ENCODE data around the gene CEACAM8.

CEACAM8 gene

GRCh38 chr19:42568006-42568405 is 26.7 kb downstream of the CEACAM8 start:
- WGBS (ENCODE audit: extremely low coverage, insufficient coverage, low lambda C conversion rate) = no CpG with 5 or more reads among the region's 4 CpGs
- H4K5ac ChIP-seq (ENCODE audit: low read length) = no peak overlapping the region
- H3K27me3 ChIP-seq (ENCODE audit: insufficient read depth, low read length, poor library complexity) = no peaks in the 10 kb centered on the region

GRCh38 chr19:42567567-42567966 is 27.2 kb downstream of the CEACAM8 start:
- H3K9ac ChIP-seq (ENCODE audit: low read length) = no peak overlapping the region
- H4K5ac ChIP-seq (ENCODE audit: low read length) = no peak overlapping the region
- no peak overlapping the region for H3K23ac ChIP-seq (ENCODE audit: low read length)
- no peak overlapping the region for H2AK5ac ChIP-seq (ENCODE audit: low read length)
- H3K56ac ChIP-seq (ENCODE audit: low read length) = no peak overlapping the region
- H3K79me1 ChIP-seq (ENCODE audit: low read length) = no peaks in the 10 kb centered on the region
- WGBS (ENCODE audit: extremely low coverage, insufficient coverage, low lambda C conversion rate) = no CpG with 5 or more reads among the region's 4 CpGs
- no peak overlapping the region for H3K27ac ChIP-seq (ENCODE audit: low read depth, low read length)
- no peaks in the 10 kb centered on the region for H3K27me3 ChIP-seq (ENCODE audit: insufficient read depth, low read length, poor library complexity)
- H2BK15ac ChIP-seq (replicated peaks; ENCODE audit: low read depth) = no peak overlapping the region
- H3K18ac ChIP-seq (ENCODE audit: low read length) = no peak overlapping the region
- H4K8ac ChIP-seq (ENCODE audit: low read depth, low read length) = no peak overlapping the region
- H2BK5ac ChIP-seq (ENCODE audit: low read length) = no peak overlapping the region
- H3K4me1 ChIP-seq (ENCODE audit: control insufficient read depth, low read depth, low read length) = no peaks in the 10 kb centered on the region
- H3K36me3 ChIP-seq (ENCODE audit: control insufficient read depth, insufficient read depth, low read length) = no peaks in the 10 kb centered on the region
- no peak overlapping the region for H3K4me3 ChIP-seq (ENCODE audit: low read length)
- no peaks in the 10 kb centered on the region for H3K79me2 ChIP-seq (ENCODE audit: control insufficient read depth, insufficient read depth, low read length)
- DNase-seq = no peak
- H2BK120ac ChIP-seq (ENCODE audit: low read depth, low read length) = no peak overlapping the region
- H3K4me2 ChIP-seq (ENCODE audit: low read length) = no peak overlapping the region
- no peak overlapping the region for H3K4ac ChIP-seq (ENCODE audit: low read depth, low read length)

More at GRCh38 chr19:42568006-42568405, 26.7 kb downstream of the CEACAM8 start:
- Histone ChIP-seq H3K79me1 (ENCODE audit: low read length) (no peaks in the 10 kb centered on the region), H3K27ac (ENCODE audit: low read depth, low read length) (no peak overlapping the region), H3K9ac (ENCODE audit: low read length) (no peak overlapping the region), H3K4me2 (ENCODE audit: low read length) (no peak overlapping the region), H2BK120ac (ENCODE audit: low read depth, low read length) (no peak overlapping the region), H3K23ac (ENCODE audit: low read length) (no peak overlapping the region), H3K4me1 (ENCODE audit: control insufficient read depth, low read depth, low read length) (no peaks in the 10 kb centered on the region), H4K8ac (ENCODE audit: low read depth, low read length) (no peak overlapping the region), H3K4ac (ENCODE audit: low read depth, low read length) (no peak overlapping the region), H2AK5ac (ENCODE audit: low read length) (no peak overlapping the region), H3K4me3 (ENCODE audit: low read length) (no peak overlapping the region), H2BK5ac (ENCODE audit: low read length) (no peak overlapping the region), H3K36me3 (ENCODE audit: control insufficient read depth, insufficient read depth, low read length) (no peaks in the 10 kb centered on the region), H2BK15ac (replicated peaks; ENCODE audit: low read depth) (no peak overlapping the region), H3K79me2 (ENCODE audit: control insufficient read depth, insufficient read depth, low read length) (no peaks in the 10 kb centered on the region), H3K56ac (ENCODE audit: low read length) (no peak overlapping the region), H3K18ac (ENCODE audit: low read length) (no peak overlapping the region)
- no peak for DNase-seq

- Histone ChIP-seq H3K27ac (ENCODE audit: low read depth, low read length) (no peak overlapping the region), H3K23ac (ENCODE audit: low read length) (no peak overlapping the region), H3K4ac (ENCODE audit: low read depth, low read length) (no peak overlapping the region), H3K79me1 (ENCODE audit: low read length) (no peaks in the 10 kb centered on the region), H2BK120ac (ENCODE audit: low read depth, low read length) (no peak overlapping the region), H3K4me3 (ENCODE audit: low read length) (no peak overlapping the region), H4K5ac (ENCODE audit: low read length) (no peak overlapping the region), H3K27me3 (ENCODE audit: insufficient read depth, low read length, poor library complexity) (no peaks in the 10 kb centered on the region), H4K8ac (ENCODE audit: low read depth, low read length) (no peak overlapping the region), H2BK5ac (ENCODE audit: low read length) (no peak overlapping the region), H3K79me2 (ENCODE audit: control insufficient read depth, insufficient read depth, low read length) (no peaks in the 10 kb centered on the region), H3K9ac (ENCODE audit: low read length) (no peak overlapping the region), H3K36me3 (ENCODE audit: control insufficient read depth, insufficient read depth, low read length) (no peaks in the 10 kb centered on the region), H2AK5ac (ENCODE audit: low read length) (no peak overlapping the region), H3K4me1 (ENCODE audit: control insufficient read depth, low read depth, low read length) (no peaks in the 10 kb centered on the region), H2BK15ac (replicated peaks; ENCODE audit: low read depth) (no peak overlapping the region), H3K56ac (ENCODE audit: low read length) (no peak overlapping the region), H3K4me2 (ENCODE audit: low read length) (no peak overlapping the region), H3K18ac (ENCODE audit: low read length) (no peak overlapping the region)
- no CpG with 5 or more reads among the region's 7 CpGs for WGBS (ENCODE audit: extremely low coverage, insufficient coverage, low lambda C conversion rate)
- DNase-seq = peak; percentile 76
These were observed 31.1 kb downstream of the CEACAM8 start for GRCh38 chr19:42563352-42564210.

GRCh38 chr19:42561512-42561911 is 33.2 kb downstream of the CEACAM8 start:
- H2BK120ac ChIP-seq (ENCODE audit: low read depth, low read length) = no peak overlapping the region
- no peak overlapping the region for H3K18ac ChIP-seq (ENCODE audit: low read length)
- H3K56ac ChIP-seq (ENCODE audit: low read length) = no peak overlapping the region
- H2BK5ac ChIP-seq (ENCODE audit: low read length) = no peak overlapping the region
- H2BK15ac ChIP-seq (replicated peaks; ENCODE audit: low read depth) = no peak overlapping the region
- peak; percentile 10 for DNase-seq
- H3K4ac ChIP-seq (ENCODE audit: low read depth, low read length) = no peak overlapping the region
- H4K5ac ChIP-seq (ENCODE audit: low read length) = no peak overlapping the region
- H3K4me3 ChIP-seq (ENCODE audit: low read length) = no peak overlapping the region
- H3K27me3 ChIP-seq (ENCODE audit: insufficient read depth, low read length, poor library complexity) = no peaks in the 10 kb centered on the region
- H3K23ac ChIP-seq (ENCODE audit: low read length) = no peak overlapping the region
- no peak overlapping the region for H3K9ac ChIP-seq (ENCODE audit: low read length)
- no peaks in the 10 kb centered on the region for H3K4me1 ChIP-seq (ENCODE audit: control insufficient read depth, low read depth, low read length)
- no peak overlapping the region for H2AK5ac ChIP-seq (ENCODE audit: low read length)
- H3K27ac ChIP-seq (ENCODE audit: low read depth, low read length) = no peak overlapping the region
- H3K79me1 ChIP-seq (ENCODE audit: low read length) = no peaks in the 10 kb centered on the region
- H3K4me2 ChIP-seq (ENCODE audit: low read length) = no peak overlapping the region
- H3K36me3 ChIP-seq (ENCODE audit: control insufficient read depth, insufficient read depth, low read length) = no peaks in the 10 kb centered on the region
- WGBS (ENCODE audit: extremely low coverage, insufficient coverage, low lambda C conversion rate) = no CpG with 5 or more reads among the region's 2 CpGs
- H3K79me2 ChIP-seq (ENCODE audit: control insufficient read depth, insufficient read depth, low read length) = no peaks in the 10 kb centered on the region
- no peak overlapping the region for H4K8ac ChIP-seq (ENCODE audit: low read depth, low read length)

DNA sequence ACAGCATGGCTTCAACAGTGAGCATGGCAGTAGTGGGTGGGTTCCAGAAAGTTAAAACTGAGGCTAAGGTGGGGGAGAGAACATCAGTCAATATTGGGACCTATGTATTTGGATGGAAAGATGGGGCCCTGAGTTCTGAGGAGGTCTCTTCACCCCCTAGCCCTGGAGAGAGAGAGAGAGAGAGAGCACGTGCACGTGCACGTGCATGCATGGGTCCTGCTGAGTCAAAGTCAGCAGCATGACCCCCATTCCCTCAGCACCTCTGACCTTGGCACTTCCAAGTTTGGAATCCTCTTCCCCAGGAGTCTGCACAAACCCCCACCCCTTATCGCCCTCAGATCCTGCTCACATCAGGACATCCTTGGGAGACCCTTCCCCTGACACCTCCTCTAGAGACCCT is 34.0 kb downstream of the CEACAM8 start:
- Histone ChIP-seq H3K4me1 (ENCODE audit: control insufficient read depth, low read depth, low read length) (no peaks in the 10 kb centered on the region), H3K27ac (ENCODE audit: low read depth, low read length) (no peak overlapping the region), H2BK15ac (replicated peaks; ENCODE audit: low read depth) (no peak overlapping the region), H3K36me3 (ENCODE audit: control insufficient read depth, insufficient read depth, low read length) (no peaks in the 10 kb centered on the region), H3K4ac (ENCODE audit: low read depth, low read length) (no peak overlapping the region), H3K23ac (ENCODE audit: low read length) (no peak overlapping the region), H3K27me3 (ENCODE audit: insufficient read depth, low read length, poor library complexity) (no peaks in the 10 kb centered on the region), H3K4me2 (ENCODE audit: low read length) (no peak overlapping the region), H3K9ac (ENCODE audit: low read length) (no peak overlapping the region), H3K4me3 (ENCODE audit: low read length) (no peak overlapping the region), H4K8ac (ENCODE audit: low read depth, low read length) (no peak overlapping the region), H3K79me2 (ENCODE audit: control insufficient read depth, insufficient read depth, low read length) (no peaks in the 10 kb centered on the region), H3K79me1 (ENCODE audit: low read length) (no peaks in the 10 kb centered on the region), H3K56ac (ENCODE audit: low read length) (no peak overlapping the region), H4K5ac (ENCODE audit: low read length) (no peak overlapping the region), H2BK5ac (ENCODE audit: low read length) (no peak overlapping the region), H2BK120ac (ENCODE audit: low read depth, low read length) (no peak overlapping the region), H2AK5ac (ENCODE audit: low read length) (no peak overlapping the region), H3K18ac (ENCODE audit: low read length) (no peak overlapping the region)
- no CpG with 5 or more reads among the region's 4 CpGs for WGBS (ENCODE audit: extremely low coverage, insufficient coverage, low lambda C conversion rate)
- no peak for DNase-seq

All from mesendoderm (in vitro differentiated cells).